Right renal cortex interstitium (tissue), 3 donors: Measurements from ENCODE around the gene RNF126. TPM values are rescaled to one million over a fixed set of nuclear protein-coding genes. Genes with fewer than 3 reads are reported as not detected.
A peak's percentile ranks its signal among the peaks of the same experiment; 100 is the strongest.
"Not testable (repeated sequence)": the region's sequence is repeated elsewhere in the genome, so short reads cannot be mapped to it uniquely, and the experiment has no call there.

Experiments
- DNase-seq, 3 donors: peaks; one replicate each; pipeline ENCODE4 v3.0.0-alpha.2; 2013; ENCODE audit warnings: low read depth in 3 of 3, low spot score in 2 of 3
- polyA plus RNA-seq, 3 donors: library from polyadenylated mRNA; unstranded; fragments of 120-200 nt; gene quantifications; one replicate each; pipeline ENCODE4 v1.2.1, GENCODE V29; 2013; ENCODE audit not compliant: insufficient read length in 3 of 3

The RNF126 gene
- 10 to 100 TPM; 18.8 to 22.9 (median 21.4) TPM for polyA plus RNA-seq

- DNase-seq, result peak in 2 of 3 donors; percentile 72 to 73
Observed at GRCh38 chr19:662962-663681, at the start of gene RNF126. TSS of gene RNF126 (minus strand) at chr19:663214. CDS start at chr19:663121, 93 bp downstream.

GRCh38 chr19:711254-711653, 48.2 kb upstream of the RNF126 start:
- no peak for DNase-seq

- DNase-seq, result no peak
Observed at GRCh38 chr19:710767-711166, 47.8 kb upstream of the RNF126 start.

GRCh38 chr19:709965-710571, 47.1 kb upstream of the RNF126 start:
- DNase-seq, result no peak

GRCh38 chr19:709196-709964, 46.4 kb upstream of the RNF126 start:
- DNase-seq, result no peak

- DNase-seq, result no peak
Observed at GRCh38 chr19:708154-709143, 45.4 kb upstream of the RNF126 start, which contains the start of gene PALM. TSS of gene PALM (plus strand) at chr19:708935. CDS start at chr19:709147, 212 bp downstream.

GRCh38 chr19:704447-704741, 41.4 kb upstream of the RNF126 start:
- no peak for DNase-seq

- DNase-seq, result no peak
Observed at GRCh38 chr19:703651-704446, 40.8 kb upstream of the RNF126 start.

GRCh38 chr19:703329-703650, 40.3 kb upstream of the RNF126 start:
- DNase-seq, result no peak

- DNase-seq, result not testable (repeated sequence)
Observed at GRCh38 chr19:702847-703246, 39.8 kb upstream of the RNF126 start.

GRCh38 chr19:699885-700284, 36.9 kb upstream of the RNF126 start:
- not testable (repeated sequence) for DNase-seq

GRCh38 chr19:698529-698928, 35.5 kb upstream of the RNF126 start:
- not testable (repeated sequence) for DNase-seq

- no peak for DNase-seq
Observed at GRCh38 chr19:695352-695949, 32.4 kb upstream of the RNF126 start, which contains the start of gene PRSS57. TSS of gene PRSS57 (minus strand) at chr19:695452. CDS start at chr19:695430, 22 bp downstream.

- no peak for DNase-seq
Observed at GRCh38 chr19:694481-695351, 31.7 kb upstream of the RNF126 start.

GRCh38 chr19:690203-690602, 27.2 kb upstream of the RNF126 start:
- DNase-seq, result no peak

- DNase-seq, result no peak
Observed at GRCh38 chr19:688992-689391, 26.0 kb upstream of the RNF126 start.

GRCh38 chr19:688214-688613, 25.2 kb upstream of the RNF126 start:
- DNase-seq, result no peak

- no peak for DNase-seq
Observed at GRCh38 chr19:687569-688166, 24.7 kb upstream of the RNF126 start.
